Central memory CD4-positive, alpha-beta T cell (primary cell): Measurements from ENCODE around the gene ASB16.
A peak's percentile ranks its signal among the peaks of the same experiment; 100 is the strongest.

ENCODE experiments used
- DNase-seq: peaks from one replicate; pipeline ENCODE4 v3.0.0; 2022

Gene ASB16

DNA sequence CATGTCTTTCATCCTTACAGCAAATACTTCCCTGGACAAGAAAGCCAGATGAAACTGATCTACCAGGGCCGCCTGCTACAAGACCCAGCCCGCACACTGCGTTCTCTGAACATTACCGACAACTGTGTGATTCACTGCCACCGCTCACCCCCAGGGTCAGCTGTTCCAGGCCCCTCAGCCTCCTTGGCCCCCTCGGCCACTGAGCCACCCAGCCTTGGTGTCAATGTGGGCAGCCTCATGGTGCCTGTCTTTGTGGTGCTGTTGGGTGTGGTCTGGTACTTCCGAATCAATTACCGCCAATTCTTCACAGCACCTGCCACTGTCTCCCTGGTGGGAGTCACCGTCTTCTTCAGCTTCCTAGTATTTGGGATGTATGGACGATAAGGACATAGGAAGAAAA lies 20.0 kb downstream of the ASB16 start:
- no peak for DNase-seq

DNA sequence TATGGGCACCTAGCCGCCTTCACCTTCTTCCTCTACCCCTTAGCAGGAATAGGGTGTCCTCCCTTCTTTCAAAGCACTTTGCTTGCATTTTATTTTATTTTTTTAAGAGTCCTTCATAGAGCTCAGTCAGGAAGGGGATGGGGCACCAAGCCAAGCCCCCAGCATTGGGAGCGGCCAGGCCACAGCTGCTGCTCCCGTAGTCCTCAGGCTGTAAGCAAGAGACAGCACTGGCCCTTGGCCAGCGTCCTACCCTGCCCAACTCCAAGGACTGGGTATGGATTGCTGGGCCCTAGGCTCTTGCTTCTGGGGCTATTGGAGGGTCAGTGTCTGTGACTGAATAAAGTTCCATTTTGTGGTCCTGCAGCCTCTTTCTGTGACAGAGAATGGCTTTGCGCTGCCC lies 20.9 kb downstream of the ASB16 start:
- no peak for DNase-seq

DNA sequence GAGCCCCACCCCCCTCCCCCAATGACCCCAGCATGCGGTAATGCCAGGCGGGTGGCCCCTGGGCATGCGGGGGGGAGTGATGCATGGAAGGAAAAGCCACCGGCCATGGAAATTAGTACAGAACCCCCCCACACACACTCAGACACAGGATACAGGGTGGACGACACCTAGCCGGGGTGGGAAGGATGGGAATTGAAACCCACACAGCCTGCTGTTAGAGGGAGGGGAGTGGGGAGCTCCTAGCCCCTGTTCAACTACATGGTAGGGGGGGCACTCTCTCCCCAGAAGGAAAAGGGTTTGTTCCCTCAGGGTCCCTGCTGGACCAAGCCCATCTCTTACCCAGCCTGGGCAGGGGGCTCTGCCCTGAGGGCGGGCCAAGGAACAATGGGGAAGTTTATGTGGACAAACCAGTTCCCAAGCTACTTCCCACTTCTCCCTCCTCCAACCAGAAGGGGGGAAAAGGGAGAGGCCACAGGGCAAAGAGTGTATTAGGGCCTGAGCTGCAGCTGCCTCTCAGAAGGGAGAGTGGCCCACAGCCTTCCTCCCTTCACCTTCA lies 21.5 kb downstream of the ASB16 start:
- DNase-seq, result no peak

DNA sequence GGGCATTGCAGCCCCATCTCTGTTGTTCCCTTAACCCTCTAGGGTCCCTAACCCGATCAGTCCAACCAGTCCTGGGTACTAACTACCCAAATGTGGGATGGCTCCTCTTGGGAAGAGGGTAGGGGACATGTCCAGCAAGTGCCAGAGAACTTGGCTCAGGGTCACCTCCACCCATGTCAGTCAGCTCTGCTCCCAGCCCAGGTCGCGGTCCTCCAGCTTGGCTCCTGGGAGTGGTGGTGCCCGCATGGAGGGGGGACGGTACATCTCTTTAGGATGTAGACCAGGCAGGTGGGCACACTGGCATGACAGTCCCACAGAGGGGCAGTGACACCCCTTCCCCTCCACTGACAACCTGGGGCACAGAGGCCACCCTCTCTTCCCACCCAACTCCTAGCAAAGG lies 22.2 kb downstream of the ASB16 start:
- DNase-seq, result no peak

DNA sequence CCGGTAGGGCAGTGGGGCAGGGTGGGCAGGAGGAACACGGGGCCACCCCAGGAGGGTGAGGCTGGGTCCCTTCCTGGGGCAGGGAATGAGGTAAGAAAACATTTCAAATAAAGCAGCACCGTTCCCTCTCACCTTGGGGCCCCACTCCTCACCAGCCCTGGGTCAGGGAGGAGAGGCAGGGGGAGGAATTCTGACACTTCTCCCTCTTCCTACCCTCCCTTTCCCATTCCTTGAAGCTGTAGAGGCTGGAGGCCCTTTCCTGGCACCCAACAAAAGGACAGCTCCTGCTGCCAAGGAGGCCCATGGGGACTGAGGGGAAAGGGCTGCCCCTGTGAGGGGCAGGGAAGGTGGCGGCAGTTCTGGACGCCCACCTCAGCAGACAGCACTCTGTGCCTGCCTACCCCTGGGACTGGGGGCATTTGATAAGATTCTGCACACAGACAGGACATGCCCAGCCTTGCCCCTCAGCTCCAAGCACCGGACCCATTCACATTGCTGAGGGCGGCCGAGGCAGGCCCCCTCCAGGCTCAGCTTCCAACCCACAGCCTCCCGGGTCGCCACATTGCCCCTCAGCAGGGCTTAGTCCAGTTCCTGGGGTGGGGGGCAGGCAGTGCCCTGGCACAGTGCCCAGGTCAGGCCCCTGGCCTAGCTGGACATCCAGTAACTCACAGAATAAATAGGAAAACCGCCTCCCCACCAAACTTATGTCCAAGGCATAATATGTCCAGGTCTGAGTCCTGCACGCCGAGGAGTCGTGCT lies 23.0 kb downstream of the ASB16 start:
- DNase-seq, result no peak

DNA sequence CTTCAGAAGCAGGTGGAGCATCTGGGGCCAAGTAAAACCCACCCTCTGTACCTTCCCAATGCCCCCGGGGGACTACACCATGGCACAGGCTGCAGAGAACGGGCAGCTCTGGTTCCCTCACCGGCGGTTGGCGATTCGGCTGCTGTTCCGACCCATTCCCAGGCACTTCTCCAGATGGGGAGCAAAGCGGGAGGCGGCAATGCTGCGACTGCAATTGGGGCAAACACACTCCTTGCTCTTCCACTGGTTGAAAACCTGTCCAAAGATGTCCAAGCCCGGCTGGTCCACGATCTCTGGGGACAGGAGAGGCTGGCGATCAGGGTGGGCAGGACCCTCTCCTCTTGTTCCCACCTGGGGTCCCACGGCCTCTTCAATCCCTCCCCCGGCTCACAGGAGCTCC lies 26.6 kb downstream of the ASB16 start:
- DNase-seq, result no peak

DNA sequence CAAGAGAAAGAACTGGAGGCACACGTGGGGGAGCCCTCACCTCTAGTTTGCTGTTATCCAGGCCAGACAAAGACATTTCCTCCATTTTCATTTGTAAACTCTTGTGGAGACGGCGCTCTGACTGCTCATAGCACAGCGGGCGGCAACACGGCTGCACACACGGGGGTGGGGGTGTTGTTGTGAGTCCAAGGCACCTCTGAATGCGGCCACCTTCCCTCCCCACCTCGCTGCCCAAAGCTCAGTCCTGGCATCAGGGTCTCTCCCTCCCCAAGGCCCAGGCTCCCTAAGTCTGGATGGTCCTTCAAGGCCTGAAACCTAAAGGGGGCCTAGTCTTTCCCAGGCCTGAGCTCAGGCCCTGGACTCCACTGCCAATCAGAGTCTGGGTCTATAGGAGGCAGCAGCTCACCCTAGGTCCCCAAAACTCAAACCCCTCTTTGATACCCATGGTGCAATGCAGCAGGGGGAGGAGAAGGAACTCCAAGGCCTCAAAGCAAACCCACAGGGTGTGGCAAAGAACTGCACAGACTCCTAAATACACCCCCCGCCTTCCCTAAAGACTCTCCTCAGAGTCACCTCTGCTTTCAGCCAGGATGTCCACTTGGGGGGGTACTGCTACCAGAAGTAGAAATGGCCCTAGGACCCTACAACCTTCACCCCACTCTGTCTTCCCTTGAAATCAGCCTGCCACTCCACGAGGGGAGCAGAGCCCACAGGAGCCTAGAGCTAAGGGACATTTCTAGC lies 27.6 kb downstream of the ASB16 start:
- DNase-seq, result peak; percentile 65

DNA sequence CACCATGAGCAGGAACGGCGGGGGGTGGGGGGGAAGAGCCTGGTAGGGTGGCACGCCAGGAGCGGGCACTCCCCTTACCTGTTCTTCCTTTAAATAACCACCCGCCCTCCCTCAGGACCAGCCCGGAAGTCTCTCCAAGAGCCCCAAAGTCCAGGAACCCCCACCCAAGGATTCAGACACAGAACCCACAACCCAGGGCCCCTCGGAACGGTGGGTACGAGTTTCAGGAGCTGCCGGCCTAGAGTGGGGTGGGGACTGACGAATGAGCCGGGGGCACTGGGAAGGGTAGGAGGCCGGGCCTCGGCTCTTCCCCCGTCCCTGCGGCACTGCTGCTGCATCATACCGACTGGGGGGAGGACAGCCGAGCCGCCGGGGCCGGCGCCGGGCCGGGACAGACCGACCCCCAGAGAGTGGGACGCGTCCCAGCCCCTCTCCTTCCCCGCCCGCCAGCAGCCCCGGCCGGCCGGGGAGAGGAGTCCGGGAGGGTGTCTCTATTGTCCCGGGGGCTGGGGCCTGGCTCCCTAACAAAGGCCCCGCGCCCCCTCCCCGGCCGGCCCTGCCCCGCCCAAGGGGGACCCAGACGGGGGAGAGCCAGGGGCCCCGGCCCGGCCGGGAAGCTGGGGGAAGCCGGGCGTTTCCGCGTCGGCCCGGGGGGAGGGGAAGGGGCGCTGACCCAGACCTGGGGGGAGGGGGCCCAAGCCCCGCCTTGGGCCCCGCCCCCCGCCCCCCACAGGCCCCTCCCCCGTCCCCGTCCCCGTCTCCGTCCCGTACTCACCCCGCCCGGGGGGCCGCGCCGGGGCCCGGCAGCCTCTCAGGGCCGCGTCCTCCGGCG lies 28.4 kb downstream of the ASB16 start:
- peak; percentile 51 for DNase-seq

DNA sequence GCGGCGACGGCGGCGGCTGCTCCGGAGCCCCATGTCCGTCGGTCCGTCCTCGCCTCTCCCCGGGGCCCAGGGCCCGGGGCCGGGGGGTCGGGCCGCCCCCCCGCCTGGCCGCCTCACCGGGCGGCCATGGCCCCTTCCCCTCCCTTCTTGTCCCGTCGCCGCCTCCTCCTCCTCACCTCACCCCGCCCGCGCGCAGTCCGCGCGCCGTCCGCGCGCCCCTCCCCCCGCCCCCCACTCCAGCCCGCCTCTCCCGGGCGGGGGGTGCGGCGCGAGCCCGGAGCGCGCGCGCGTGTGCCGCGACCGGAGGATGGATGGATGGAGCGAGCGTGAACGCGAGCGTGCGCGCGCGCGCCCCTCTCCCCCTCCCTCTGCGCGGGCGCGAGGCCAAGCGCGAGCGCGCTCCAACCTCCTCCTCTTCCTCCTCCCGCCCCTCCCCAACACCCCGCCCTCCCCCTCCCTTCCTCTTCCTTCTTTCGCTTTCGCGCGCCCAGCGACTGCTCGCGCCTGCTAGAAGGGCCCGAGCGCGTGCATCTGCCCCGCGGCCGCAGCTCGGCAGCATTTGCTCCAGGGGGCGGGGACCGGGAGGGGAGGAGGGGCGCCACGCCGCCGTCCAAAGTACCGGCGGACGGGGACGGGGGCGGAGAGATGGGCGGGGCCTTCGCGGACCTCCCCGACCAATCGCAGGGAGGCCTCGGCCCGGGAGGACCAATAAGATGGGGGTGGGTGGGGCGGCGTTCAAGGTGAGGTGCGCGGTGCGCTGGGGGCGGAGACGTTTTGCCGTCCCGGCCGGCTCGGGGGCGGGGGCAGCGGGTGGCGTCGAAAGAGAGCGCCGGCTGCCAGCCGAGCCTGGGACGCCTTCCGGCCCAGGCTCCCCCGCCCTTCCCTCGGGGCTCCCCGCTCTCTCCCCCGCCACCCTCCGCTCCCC lies 29.3 kb downstream of the ASB16 start, which contains the start of gene ATXN7L3:
ATXN7L3 (minus strand) TSS at position 332 of the 925 bp plus-strand sequence. CDS start 1,814 bp downstream, outside the sequence.
- peak; percentile 96 for DNase-seq

DNA sequence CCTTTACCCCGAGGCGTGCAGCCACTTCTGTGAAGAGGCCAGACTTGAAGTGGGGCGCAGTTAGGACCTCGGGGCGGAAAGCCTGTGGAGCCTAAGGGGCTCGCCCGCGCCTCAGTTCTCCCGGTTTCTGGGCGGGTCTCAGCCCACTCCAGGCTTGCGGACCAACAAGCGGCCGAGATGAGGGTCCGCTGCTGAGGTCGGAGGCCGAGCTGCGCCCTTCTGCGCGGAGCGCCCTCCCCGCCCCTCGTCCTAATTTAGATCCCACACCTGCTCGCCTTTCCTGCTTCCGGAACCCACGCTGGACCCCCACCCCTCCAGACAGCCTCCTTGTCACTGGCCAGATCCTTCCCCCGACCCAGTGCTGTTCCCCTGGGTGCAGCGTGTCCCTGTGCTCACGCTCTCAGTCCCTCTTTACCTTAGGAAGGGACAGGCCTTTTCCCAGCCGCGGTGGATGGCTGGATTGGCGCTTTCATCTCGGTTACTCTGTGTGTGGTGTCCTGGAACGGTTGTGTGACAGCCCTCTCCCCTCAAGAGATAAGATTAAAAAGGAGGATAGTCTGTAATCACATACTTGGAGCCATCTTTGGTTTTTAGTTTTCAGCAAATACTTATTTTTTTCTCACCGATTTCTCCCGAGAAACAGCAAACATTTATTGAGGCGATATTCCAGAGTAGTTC lies 30.1 kb downstream of the ASB16 start:
- DNase-seq, result no peak

DNA sequence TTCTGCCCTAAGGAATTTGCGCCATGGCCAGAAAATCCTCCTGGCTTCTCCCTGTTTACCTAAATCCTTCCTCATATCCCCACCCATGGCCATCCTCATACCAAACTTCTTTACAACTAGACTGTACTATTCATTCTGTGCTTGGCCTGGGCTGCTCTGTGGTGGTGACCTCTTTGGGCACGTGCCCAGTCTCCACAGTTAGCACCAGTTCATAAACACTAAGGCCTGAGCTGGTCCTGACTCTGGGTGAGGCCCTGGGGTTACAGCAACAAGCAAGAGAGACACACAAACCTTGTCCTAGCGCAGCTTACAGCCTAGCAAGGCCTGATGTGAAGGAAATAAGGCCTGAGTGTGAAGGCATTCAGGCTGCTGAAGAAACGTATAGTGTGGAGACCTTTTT lies 32.3 kb downstream of the ASB16 start:
- DNase-seq, result no peak

DNA sequence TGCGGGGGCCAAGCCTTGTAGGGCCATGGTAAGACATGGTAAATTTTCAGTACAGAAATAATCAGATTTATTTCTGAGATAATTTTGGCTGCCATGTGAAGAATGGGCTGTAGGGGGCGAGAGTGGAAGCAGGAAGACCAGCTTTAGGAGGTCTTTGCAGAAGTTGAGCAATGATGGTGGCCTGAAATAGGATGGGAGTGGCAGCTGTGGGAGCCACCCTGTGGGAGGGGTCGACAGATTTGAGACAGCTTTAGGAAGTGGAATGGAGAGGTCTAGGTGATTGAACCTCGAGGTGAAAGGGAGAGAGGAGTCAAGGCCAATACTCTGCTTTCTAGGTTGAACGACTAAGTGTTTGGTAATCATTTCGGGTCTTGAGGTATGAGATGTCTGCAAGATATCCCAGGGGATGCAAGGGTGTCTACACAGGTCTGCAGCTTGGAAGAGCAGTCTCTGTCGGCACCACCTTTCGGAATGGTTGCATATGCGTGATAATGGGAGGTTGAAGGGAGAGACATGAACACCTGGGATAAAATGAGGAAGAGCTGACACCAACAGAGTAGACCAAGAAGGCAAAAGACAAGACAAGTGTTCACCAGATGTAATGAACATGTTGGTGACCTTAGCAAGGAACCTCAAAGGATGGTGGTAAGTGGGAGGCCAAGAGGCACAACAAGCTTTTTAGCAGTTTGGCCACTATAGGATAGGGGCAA lies 33.4 kb downstream of the ASB16 start:
- DNase-seq, result peak; percentile 35

DNA sequence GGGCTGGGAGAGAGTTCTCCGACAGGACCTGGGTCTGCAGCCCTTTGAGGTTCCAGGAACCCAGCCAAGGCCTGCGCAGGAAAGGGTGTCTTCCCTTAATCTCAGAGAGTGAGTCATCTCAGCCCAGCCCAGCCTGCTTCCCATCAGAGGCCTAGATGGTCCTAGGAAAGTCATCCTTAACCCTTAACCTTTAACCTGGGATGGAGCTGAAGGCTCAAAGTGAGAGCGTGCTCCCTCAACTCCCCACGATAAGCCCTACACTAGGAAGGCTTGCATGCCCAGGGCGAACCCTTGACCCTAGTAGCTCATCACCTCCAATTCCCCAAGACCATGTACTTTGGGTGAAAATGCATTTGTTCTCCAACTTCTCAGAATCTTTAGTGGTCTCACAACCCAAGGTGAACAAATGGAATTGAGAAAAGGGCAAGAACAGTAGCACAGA lies 34.0 kb downstream of the ASB16 start:
- no peak for DNase-seq

DNA sequence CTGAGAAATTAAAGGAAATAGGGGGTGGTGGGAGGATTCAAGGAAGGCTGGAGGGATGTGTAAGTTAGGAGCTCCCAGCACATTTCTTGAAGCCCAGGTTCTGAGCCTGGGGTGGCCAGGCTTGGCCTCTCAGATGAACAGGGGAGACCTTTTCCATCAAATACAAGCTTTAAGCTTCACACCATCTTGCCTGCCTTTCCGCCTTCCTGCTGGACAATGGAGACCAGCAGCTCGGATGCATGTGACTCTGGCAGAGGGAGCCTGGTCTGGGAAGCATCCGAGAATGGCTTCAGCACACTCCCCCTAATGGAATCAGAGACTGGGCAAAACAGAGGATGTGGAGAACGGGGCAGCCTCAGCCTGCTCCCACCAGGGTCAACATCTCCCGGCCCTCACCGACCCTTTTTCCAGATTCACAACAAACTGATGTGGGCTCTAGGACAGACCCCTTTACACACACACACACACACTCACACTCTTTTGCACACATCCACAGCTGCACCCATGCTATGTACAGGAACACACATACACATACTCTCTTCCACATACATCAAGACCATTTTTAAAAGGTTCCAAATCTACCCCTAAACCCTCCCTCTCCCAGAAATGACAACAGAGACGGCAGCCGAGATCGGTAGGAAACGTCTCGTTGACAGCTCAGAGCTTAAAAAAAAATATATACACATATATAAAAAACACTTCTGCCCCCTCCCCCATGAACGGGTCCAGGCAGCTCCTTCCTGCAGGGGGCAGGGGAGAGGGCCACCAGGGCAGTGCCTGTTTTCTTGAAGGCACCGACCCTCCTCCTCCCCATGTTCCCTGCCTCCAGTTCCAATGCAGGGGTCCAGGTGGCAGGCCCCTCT lies 35.7 kb downstream of the ASB16 start:
- DNase-seq, result no peak

DNA sequence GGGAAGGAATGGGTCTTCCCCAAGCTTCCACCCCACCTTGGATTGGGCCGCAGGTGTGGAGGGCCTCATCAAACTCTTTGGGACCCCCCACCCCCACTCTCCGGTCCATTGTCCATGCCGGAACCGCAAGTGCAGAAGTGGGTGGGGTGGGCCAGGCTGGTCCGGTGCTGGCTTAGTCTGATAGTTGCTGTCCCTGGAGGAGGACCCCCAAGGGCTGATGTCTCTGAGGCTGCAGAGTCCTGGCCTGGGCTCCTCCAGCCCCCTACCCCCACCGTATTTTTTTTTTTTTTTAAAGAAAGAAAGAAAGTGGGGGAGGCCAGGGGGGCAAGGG lies 36.3 kb downstream of the ASB16 start:
- DNase-seq, result no peak

DNA sequence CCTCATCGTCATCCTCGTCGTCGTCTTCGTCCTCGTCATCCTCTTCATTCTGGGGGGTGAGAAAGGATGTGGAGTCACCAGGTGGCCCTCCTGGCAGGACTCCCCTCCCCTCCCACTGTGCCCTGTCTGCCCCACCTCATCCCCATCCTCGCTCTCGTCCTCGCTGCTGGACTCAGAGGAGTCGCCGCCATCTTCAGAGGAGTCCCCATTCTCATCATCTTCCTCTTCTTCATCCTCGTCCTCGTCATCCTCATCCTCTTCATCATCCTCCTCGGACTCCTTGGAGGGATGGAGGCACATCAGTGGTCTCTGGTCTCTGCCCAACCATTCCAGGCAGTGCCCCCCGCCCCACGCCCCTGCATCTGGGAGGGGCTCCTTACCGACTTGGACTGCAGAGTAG lies 36.8 kb downstream of the ASB16 start:
- DNase-seq, result no peak

DNA sequence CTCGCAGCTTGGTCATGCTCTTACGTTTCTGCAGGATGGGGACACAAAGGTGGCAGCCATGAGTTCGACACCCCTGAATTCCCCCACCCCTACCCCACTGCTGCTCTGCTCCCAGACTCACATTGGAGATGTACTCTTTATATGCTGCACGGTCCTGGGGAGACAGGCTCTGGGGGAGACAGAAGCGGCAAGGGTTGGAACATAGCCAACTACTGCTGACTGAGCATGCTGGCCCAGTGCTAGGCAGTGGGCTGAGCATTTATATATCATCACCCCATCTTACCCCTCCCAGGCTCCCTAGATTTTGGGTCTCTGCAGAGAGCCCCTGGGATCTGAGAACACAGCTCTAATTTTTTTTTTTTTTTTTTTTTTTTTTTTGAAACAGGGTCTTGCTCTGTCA lies 37.2 kb downstream of the ASB16 start:
- no peak for DNase-seq

DNA sequence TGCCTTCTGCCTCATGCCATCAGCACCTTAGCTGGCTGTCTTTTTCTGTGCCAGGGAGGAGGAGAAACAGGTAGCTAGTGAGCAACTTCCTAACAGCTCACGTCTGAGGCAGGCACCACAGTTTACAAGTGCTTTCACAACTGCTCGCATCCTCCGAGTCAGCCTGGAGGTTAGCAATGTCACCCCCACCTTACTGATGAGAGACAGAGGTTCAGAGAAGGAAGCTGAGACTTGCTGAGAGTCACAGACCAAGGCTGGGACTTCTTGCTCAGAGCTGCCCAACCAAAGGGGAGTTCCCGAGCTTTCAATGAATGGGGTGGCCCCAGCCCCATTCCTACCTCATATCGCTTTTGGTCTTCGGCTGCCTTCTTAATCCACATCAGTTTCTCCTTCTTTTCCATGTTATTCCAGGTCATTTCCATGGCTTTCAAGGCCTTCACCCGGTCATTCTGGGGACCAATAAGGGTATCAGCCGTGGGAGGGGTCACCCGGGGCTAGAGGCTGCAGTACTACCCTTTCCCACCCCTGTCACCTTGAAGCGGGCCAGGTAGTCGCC lies 39.4 kb downstream of the ASB16 start:
- DNase-seq, result no peak
